Stimulated activated CD8-positive, alpha-beta memory T cell treated with anti-CD3 and anti-CD28 coated beads, Interleukin-15, amount 100 ng/mL, for 24 hours (primary cell): ENCODE measurements around the gene YBX2.

ENCODE experiments used
- DNase-seq: peaks from one replicate; pipeline ENCODE4 v3.0.0-alpha.2; 2020; ENCODE audit warnings: low read depth

Gene YBX2

DNA sequence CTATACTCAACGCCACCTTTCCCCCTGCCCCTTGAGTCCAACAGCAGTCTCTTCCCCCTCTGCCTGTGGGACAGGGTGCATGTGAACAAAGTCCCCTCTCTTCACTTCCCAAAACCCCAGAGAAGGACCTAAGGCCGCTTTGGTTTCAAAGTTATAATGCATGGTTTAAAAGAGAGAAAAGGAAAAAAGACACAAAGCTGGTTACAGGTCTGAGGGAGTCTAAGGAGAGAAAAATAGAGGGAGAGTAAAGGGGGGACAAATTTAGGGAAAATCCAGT, 51.0 kb downstream of the YBX2 start:
- DNase-seq, result no peak

- peak; percentile 77 for DNase-seq
Observed at GRCh38 chr17:7242717-7243452, 51.6 kb downstream of the YBX2 start.

DNA sequence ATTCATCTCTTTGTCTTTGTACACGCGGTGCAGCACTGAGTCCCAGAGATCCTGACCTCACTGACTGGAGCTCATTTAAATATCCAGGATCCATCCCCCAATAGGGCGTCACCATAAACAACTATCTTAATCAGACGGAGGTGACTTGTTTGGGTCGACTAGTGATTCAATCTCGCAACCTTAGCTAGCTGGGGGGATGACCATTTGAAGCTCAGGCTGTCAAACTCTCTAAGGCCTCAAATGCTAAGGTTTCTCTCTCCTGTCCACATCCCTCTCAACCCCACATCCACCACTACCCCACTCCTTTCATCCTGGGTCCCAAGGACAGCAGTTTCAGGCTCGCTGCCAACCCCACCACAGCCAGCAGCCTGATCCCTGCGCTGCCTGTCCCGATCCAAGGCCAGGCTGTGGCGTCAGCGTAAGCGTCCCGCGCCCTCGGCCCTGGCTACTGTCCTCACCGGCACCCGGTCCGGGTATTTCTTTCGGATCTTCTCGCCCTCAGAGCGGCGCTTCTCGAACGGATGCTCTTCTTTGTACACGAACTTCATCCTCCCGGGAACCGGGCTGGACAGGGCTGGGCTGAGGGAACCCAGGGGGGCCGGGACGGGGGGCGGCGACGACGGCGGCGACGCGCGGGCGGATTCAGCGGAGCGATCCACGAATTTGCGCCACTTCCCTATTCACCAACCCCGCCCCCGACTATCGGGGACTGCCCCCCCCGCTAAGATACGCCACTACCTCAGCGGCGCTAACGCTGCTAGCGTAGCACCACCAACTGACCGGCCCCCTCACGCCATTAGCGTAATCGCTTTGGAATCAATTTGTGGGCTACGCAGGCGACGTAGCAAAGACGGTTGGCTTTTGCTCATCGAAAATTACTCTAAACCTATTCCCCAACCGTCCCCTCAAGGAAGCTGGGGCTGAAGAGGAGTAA, 52.4 kb downstream of the YBX2 start, which contains the start of gene GABARAP:
TSS of gene GABARAP (minus strand) at position 667 of the 934 bp plus-strand sequence. CDS start at position 548, 119 bp downstream.
- peak; percentile 86 for DNase-seq

DNA sequence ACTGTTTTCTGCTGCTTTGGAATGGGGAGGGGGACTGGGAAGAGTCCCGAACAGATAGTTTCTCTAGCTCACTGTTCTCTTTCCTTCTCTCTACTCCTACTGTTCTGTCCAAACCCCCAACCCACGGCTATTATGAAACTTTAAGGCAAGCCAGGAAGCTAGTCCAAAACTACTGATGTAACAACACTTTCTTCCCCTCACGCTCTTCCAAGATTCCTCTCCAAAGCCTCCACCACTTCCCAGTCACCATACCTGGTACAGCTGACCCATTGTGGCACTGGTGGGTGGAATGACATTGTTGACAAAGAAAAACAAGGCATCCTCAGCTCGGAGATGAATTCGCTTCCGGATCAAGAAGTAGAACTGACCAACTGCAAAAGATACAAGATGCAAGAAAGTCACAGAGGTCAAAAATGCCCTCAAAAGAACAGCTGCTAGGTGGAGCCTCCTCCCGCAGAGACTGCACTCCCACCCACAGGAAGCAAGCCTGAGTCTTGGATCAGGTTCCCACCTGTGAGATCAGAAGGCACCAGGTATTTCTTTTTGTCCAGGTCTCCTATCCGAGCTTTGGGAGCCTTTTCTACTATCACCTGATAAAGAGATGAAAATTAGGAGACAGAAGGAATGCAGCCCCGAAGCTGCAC, 53.2 kb downstream of the YBX2 start:
- no peak for DNase-seq

- DNase-seq, result no peak
Observed at GRCh38 chr17:7240375-7240774, 54.1 kb downstream of the YBX2 start.

DNA sequence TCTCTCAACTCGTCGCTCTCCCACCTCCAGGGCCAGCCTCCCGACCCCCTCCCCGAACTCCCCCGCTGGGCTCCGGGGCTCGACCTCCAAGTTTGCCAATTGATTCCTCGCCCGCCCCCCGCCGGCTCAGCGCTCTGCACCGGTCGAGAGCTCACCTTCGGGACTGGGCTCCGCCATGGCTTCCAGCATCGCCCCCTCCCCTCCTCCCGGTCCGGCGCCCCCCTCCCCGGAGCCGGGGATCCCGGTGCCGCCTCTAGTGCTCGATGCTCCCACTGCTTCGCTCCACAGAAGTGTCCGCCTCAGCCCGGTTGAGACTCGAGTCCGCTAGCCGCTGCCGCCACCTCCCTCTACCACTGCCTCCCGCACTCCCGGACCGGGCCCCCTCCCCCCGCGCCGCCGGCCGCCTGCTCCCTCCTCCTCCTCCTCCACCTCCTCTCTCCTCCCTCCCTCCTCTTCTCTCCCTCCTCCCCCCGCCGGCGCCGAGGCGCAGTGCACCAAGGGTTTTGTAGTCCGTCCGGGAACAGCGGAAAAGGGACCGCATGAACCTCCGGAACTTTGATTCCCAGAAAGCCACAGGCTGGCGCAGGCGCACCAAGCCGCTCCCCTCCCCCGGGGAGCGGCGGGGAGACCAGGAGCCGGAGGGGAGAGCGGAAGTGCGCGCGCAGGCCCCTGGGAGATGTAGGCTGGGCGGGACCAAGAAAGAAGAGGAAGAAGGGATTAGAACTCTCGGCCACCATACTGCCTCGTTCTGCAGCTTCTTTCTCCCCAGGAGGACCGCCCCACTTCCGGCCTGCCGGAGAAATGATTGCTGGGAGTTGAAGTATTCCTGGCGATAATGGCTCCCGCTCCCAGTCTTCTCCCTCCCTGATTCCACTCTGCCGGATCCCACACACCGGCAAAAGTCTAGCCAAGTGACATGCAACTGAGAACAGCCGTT, 55.1 kb downstream of the YBX2 start, which contains the start of gene PHF23:
TSS of gene PHF23 (minus strand) at position 367 of the 937 bp plus-strand sequence. CDS start at position 189, 178 bp downstream.
- peak; percentile 91 for DNase-seq

- no peak for DNase-seq
Observed at GRCh38 chr17:7238420-7239090, 55.9 kb downstream of the YBX2 start.
